ENCODE measurements around the gene TUBB4B.
A peak's percentile ranks its signal among the peaks of the same experiment; 100 is the strongest.
"Not testable (repeated sequence)": the region's sequence is repeated elsewhere in the genome, so short reads cannot be mapped to it uniquely, and the experiment has no call there.

The TUBB4B gene

GRCh38 chr9:137253717-137254623, 12.9 kb downstream of the TUBB4B start:
- DNase-seq: no peak

DNA sequence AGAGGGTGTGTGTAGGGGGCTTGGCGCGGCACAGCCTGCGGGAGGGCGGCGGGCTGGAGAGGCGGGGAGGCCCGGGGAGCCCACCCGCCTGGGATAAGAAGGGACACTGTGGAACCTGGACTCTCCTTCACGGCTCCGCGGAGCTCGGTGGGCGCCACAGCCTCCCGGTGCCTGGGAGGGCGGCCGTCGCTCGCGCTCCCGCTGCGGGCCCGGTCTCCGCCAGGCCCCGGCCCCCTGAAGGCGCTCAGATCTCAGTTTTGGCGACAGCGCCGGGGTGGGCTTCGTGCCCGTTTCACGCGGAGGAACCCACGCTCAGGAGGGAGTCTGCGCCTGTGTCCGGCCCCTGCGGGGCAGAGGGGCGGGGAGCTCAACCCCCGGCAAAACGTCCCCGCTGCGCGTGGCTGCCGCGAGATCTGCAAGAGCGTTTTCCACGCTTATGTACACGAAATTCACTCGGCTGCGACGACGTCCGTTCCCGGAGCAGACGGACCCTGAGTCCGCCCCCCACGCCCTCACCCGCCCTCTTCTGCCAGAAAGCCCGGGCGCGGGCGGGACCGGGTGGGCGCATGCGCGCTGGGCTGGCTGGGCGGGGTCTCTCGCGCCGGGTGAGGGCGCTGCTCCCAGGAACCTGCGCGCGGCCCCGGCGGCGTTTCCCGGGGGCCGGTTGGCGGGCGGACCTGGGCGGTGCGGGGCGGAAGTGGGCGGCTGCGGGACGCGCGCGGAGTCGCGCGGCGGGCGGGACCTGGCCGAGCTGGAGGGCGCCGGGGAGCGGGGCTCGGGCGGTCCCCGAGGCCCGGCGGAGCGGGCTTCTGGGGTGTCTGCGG, 13.7 kb downstream of the TUBB4B start, which contains the start of gene NELFB:
TSS of gene NELFB (plus strand) at position 704 of the 824 bp plus-strand sequence.
- peak; percentile 76 for DNase-seq

DNA sequence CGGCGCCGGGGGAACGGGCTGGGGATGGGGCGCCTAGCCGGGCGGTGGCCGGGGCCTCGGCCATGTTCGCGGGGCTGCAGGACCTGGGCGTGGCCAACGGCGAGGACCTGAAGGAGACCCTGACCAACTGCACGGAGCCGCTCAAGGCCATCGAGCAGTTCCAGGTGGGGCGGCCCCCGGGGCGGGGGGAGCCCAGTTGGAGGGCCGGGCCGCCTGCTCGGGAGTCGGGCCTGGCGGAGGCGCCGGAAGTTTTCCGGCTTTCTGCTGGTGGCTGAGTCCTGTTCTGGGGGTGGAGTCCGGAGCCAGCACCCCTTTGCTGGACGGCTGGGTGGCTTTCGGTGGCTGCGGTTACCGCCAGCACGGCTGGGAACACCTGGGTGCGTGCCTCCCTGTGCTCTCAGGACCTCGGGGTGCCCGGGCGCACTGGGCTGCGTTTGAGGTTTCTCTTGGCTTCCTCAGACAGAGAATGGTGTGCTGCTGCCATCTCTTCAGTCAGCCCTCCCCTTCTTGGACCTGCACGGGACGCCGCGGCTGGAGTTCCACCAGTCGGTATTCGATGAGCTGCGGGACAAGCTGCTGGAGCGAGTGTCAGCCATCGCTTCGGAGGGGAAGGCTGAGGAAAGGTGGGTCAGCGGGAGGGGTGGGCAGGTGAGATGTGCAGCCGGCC, 14.5 kb downstream of the TUBB4B start:
- DNase-seq: peak; percentile 44

GRCh38 chr9:137256362-137256761, 15.3 kb downstream of the TUBB4B start:
- DNase-seq: no peak

- DNase-seq: no peak
Observed at GRCh38 chr9:137256856-137257255, 15.8 kb downstream of the TUBB4B start.

DNA sequence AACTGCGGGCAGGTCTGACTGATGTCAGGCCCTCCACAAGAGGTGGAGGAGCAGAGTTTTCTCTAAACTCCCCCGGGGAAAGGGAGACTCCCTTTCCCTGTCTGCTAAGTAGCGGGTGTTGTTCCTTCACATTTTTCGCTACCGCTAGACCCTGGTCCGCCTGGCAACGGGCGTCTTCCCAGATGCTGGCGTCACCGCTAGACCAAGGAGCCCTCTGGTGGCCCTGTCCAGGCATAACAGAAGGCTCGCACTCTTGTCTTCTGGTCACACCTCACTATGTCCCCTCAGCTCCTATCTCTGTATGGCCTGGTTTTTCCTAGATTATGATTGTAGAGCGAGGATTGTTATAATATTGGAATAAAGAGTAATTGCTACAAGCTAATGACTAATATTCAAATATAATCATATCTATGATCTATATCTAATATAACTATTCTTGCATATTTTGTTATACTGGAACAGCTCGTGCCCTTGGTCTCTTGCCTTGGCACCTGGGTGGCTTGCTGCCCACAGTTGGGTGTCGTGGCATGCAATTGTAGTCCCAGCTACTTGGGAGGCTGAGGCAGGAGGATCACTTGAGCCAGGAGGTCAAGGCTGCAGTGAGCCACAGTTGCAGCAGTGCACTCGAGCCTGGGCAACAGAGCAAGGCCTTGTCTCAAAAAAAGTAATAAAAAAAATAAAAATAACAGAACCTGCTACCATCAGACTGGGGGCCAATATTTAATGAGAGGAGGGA, 21.3 kb downstream of the TUBB4B start:
- not testable (repeated sequence) for DNase-seq

DNA sequence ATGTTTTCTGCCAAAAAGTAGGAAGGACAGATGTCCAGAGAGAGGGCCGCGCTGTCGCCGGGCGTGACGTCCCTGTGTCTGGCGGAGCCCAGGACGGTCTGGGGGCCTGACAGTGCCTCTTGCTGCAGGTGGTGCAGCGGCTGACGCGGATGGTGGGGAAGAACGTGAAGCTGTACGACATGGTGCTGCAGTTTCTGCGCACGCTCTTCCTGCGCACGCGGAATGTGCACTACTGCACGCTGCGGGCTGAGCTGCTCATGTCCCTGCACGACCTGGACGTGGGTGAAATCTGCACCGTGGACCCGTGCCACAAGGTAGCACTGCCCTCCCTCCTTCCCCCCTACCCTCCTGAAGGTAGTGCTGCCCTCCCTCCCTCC, 21.8 kb downstream of the TUBB4B start:
- DNase-seq: no peak

- no peak for DNase-seq
Observed at GRCh38 chr9:137263506-137263905, 22.4 kb downstream of the TUBB4B start.

GRCh38 chr9:137264067-137264466, 23.0 kb downstream of the TUBB4B start:
- no peak for DNase-seq

DNA sequence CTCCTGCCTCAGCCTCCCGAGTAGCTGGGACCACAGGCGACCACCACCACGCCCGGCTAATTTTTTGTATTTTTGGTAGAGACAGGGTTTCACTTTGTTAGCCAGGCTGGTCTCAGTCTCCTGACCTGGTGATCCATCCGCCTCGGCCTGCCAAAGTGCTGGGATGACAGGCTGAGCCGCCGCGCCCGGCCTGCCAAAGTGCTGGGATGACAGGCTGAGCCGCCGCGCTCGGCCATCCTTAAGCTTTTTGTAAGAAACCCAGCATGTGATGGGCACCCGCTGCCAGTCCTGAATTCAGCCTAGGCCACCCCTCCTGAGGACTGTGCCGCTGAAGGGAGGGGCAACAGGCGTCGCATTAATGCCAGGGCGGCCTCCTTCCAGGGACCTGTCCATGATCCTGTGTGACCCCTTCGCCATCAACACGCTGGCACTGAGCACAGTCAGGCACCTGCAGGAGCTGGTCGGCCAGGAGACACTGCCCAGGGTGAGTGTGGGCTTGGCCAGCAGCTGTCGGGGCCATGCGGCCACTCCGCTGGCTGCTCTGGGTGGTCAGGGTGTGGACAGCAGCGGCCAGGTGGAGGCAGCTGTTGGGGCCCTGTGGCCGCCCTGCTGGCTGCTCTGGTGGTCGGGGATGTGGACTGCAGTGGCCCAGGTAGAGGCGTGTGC, 24.5 kb downstream of the TUBB4B start:
- DNase-seq: no peak

DNA sequence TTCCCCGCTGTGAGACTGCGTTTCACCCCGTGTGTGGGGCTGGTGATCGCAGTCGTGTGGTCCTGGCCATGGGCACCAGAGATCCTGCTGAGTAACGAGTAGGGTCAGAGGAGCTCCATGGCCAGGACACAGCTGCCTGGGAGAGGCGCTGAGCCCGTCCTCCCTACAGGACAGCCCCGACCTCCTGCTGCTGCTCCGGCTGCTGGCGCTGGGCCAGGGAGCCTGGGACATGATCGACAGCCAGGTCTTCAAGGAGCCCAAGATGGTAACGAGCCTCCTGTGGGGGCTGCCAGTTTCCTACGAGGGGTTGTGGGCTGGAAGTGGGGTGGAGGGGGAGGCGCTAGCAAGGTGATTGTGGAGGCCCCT, 25.1 kb downstream of the TUBB4B start:
- DNase-seq: no peak

- DNase-seq: no peak
Observed at GRCh38 chr9:137266585-137267453, 25.7 kb downstream of the TUBB4B start.

DNA sequence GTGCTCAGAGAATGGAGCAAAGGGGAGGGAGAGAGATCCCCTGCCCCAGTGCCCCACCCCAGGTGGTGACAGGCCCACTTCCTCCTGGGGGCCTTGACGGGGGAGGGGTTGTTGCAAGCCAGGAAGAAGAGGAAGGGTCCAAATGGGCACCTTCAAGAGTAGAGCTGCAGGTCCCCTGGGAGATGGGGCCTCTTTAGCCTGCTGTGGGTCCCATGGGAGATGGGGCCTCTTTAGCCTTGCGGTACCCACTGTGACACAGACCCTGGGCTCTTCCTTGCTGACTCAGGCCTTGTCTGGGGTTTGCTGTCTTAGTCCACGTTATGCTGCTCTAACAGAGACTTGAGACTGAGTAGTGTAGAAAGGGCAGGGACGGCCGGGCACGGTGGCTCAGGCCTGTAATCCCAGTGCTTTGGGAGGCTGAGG, 26.9 kb downstream of the TUBB4B start:
- no peak for DNase-seq

GRCh38 chr9:137268538-137269201, 27.6 kb downstream of the TUBB4B start:
- no peak for DNase-seq

- DNase-seq: no peak
Observed at GRCh38 chr9:137269231-137269772, 28.2 kb downstream of the TUBB4B start.

DNA sequence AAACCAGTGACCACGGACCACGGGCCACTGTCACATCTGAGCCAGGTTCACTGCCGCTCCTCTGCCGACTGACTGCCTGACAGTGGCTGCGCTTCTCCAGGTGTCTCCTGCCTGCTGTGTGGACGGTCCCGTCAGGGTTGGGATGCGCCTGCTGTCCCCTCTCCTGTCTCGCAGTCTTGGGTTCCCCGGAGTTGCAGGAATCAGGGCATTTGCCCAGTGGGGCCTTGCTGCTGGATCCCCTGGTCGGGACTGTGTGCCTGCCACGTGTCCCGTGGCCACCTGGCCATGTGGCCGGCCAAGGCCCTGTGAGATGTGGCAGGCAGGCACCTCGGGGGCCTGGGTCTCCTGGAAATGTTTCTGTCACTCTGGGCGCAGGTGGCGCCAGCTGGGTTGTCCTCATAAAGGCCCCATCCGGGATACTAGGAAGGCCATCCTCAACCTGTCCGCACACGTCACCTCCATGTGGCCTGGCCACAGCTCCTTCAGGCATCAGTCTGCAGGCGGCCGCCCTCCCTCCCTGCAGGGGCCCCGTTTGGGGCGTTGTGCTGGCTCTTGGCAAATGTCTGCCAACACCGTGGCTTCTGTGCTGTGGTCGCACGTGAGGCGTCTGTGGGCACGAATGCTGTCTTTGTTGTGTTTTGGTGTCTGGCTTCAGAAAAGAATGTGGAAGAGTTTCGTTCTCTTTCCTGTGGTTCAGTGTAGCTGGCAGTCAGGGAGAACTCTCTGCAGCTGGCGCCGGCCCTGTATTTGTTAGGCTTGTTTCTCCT, 30.0 kb downstream of the TUBB4B start:
- no peak for DNase-seq

DNA sequence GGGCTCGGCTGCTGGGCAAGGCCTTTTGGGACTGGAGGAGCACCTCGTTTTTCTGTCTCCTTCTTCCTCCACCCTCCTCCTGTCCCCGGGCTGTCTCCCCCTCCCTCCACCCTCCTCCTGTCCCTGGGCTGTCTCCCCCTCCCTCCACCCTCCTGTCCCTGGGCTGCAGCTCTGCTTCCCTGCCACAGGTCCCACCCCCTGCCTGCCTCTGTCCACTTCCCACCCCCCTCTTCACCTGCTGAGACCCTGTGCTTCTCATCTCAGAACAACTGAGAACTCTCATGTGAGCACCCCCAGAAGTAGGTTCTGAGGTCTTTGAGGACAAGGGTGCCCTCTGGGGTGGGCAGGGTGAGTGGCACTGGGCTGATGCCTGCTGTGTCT, 30.6 kb downstream of the TUBB4B start:
- DNase-seq: no peak

GRCh38 chr9:137272241-137273094, 31.4 kb downstream of the TUBB4B start:
- DNase-seq: no peak

Measured in NCI-H1105 treated with DMSO at 0.1 percent for 48 hours (cell line).